ENCODE results near the gene COX10. TPM values are rescaled to one million over a fixed set of nuclear protein-coding genes. Genes with fewer than 3 reads are reported as not detected.

The COX10 gene
- total RNA-seq, 1 experiment from 2014 or later, result 13.4 TPM

GRCh38 chr17:14149751-14150150 lies 80.4 kb downstream of the COX10 start:
- no peak for DNase-seq (ENCODE audit: low read depth, low spot score)

GRCh38 chr17:14150619-14151018 lies 81.3 kb downstream of the COX10 start:
- no TSS peak for BruUV-seq (replicated peaks)
- H3K4me3 ChIP-seq (ENCODE audit: low read depth in 2 of 2, low read length in 2 of 2), result no peak overlapping the region
- intact Hi-C loops (cut with micrococcal nuclease; ENCODE audit: unreplicated experiment) (no loop called here), in situ Hi-C loops (cut with HindIII; ENCODE audit: low pct_unique_long_range_greater_than_20kb, low sequenced_read_pairs) (no loop called here)
- POLR2A ChIA-PET, result interaction anchor here (0.7 kb wide), 1 partner anchor 82 kb away, joined by 3 read pairs; no protein-coding TSS in a partner anchor
- no peaks in the 10 kb centered on the region for H3K27me3 ChIP-seq (ENCODE audit: control insufficient read depth, insufficient read depth, low read length)
- H3K36me3 ChIP-seq (ENCODE audit: control insufficient read depth, insufficient read depth, low read length), result no peaks in the 10 kb centered on the region
- DNase-seq (ENCODE audit: low read depth, low spot score) (no peak), ATAC-seq (no peak)
- H3K27ac ChIP-seq (ENCODE audit: low read length), result no peak overlapping the region
- no peaks in the 10 kb centered on the region for H3K4me1 ChIP-seq (ENCODE audit: control insufficient read depth, insufficient read depth, low read length)
- no peaks in the 10 kb centered on the region for H3K9me3 ChIP-seq (ENCODE audit: control insufficient read depth, insufficient read depth, low read depth, low read length)
- CTCF ChIA-PET, result no interaction called here
- TF ChIP-seq REST (IDR thresholded peaks at IDR 0.05; ENCODE audit: insufficient read depth in 1 of 2, low read depth in 2 of 2, low read length in 1 of 2), result no peak
- TF ChIP-seq POLR2AphosphoS5 (IDR thresholded peaks at IDR 0.05; ENCODE audit: low read depth, low read length), result no peak
- TF ChIP-seq TCF7L2 (IDR thresholded peaks at IDR 0.05; ENCODE audit: low read depth, low read length), result no peak
- no peak for TF ChIP-seq CTCF (IDR thresholded peaks at IDR 0.05)
- TF ChIP-seq SIN3A (IDR thresholded peaks at IDR 0.05; ENCODE audit: borderline replicate concordance, insufficient read depth, low read depth, low read length), result no peak

More at GRCh38 chr17:14149751-14150150, 80.4 kb downstream of the COX10 start:
- H3K9me3 ChIP-seq (ENCODE audit: control insufficient read depth, insufficient read depth, low read depth, low read length), result peaks cover 3% of the 10 kb centered on the region; the same call in 1 of the 2 replicates
- ChIA-PET POLR2A (no interaction called here), CTCF (no interaction called here)
- H3K36me3 ChIP-seq (ENCODE audit: control insufficient read depth, insufficient read depth, low read length), result no peaks in the 10 kb centered on the region
- no peaks in the 10 kb centered on the region for H3K4me1 ChIP-seq (ENCODE audit: control insufficient read depth, insufficient read depth, low read length)
- H3K4me3 ChIP-seq (ENCODE audit: low read depth in 2 of 2, low read length in 2 of 2), result no peak overlapping the region
- TF ChIP-seq TCF7L2 (IDR thresholded peaks at IDR 0.05; ENCODE audit: low read depth, low read length), result no peak
- TF ChIP-seq SIN3A (IDR thresholded peaks at IDR 0.05; ENCODE audit: borderline replicate concordance, insufficient read depth, low read depth, low read length), result no peak
- no peak for TF ChIP-seq REST (IDR thresholded peaks at IDR 0.05; ENCODE audit: insufficient read depth in 1 of 2, low read depth in 2 of 2, low read length in 1 of 2)
- no peak for TF ChIP-seq CTCF (IDR thresholded peaks at IDR 0.05)
- TF ChIP-seq POLR2AphosphoS5 (IDR thresholded peaks at IDR 0.05; ENCODE audit: low read depth, low read length), result no peak
- BruUV-seq (replicated peaks), result no TSS peak
- H3K27me3 ChIP-seq (ENCODE audit: control insufficient read depth, insufficient read depth, low read length), result no peaks in the 10 kb centered on the region
- H3K27ac ChIP-seq (ENCODE audit: low read length), result no peak overlapping the region
- ATAC-seq, result no peak
- intact Hi-C loops (cut with micrococcal nuclease; ENCODE audit: unreplicated experiment), result no loop called here
- in situ Hi-C loops (cut with HindIII; ENCODE audit: low pct_unique_long_range_greater_than_20kb, low sequenced_read_pairs), result no loop called here
